ENCODE results near the gene UGGT1. TPM values are rescaled to one million over a fixed set of nuclear protein-coding genes. Genes with fewer than 3 reads are reported as not detected.
"Not testable (repeated sequence)": the region's sequence is repeated elsewhere in the genome, so short reads cannot be mapped to it uniquely, and the experiment has no call there.

The UGGT1 gene
- total and polyA plus RNA-seq, 2 experiments from 2014 or later = 8.3 to 38.4 TPM

GRCh38 chr2:128198656-128199055, 107.7 kb downstream of the UGGT1 start:
- no peaks in the 10 kb centered on the region for H3K36me3 ChIP-seq
- no peaks in the 10 kb centered on the region for H3K27me3 ChIP-seq
- H3K4me1 ChIP-seq (ENCODE audit: low read depth) = peaks cover 12% of the 10 kb centered on the region
- peak; percentile 6 to 56 for DNase-seq (ENCODE audit: low read depth in 1 of 2, low spot score in 1 of 2)
- no peak overlapping the region for H3K4me3 ChIP-seq
- no peak for TF ChIP-seq CTCF (IDR thresholded peaks at IDR 0.05; ENCODE audit: low read depth, low read length)
- no peaks in the 10 kb centered on the region for H3K9me3 ChIP-seq (ENCODE audit: low read depth)
- no peak overlapping the region for H3K27ac ChIP-seq

- Histone ChIP-seq H3K27me3 (no peaks in the 10 kb centered on the region), H3K27ac (no peak overlapping the region), H3K4me1 (ENCODE audit: low read depth) (peaks cover 12% of the 10 kb centered on the region), H3K36me3 (no peaks in the 10 kb centered on the region), H3K9me3 (ENCODE audit: low read depth) (no peaks in the 10 kb centered on the region), H3K4me3 (no peak overlapping the region)
- no peak for TF ChIP-seq CTCF (IDR thresholded peaks at IDR 0.05; ENCODE audit: low read depth, low read length)
- DNase-seq (ENCODE audit: low read depth in 1 of 2, low spot score in 1 of 2) = no peak
These were observed 108.1 kb downstream of the UGGT1 start for GRCh38 chr2:128199141-128199540.

GRCh38 chr2:128202791-128203190, 111.8 kb downstream of the UGGT1 start:
- H3K27me3 ChIP-seq = no peaks in the 10 kb centered on the region
- DNase-seq (ENCODE audit: low read depth in 1 of 2, low spot score in 1 of 2) = peak in 1 of 2 donors; percentile 29
- TF ChIP-seq CTCF (IDR thresholded peaks at IDR 0.05; ENCODE audit: low read depth, low read length) = no peak

GRCh38 chr2:128206245-128206644, 115.2 kb downstream of the UGGT1 start:
- H3K27ac ChIP-seq = no peak overlapping the region
- H3K9me3 ChIP-seq (ENCODE audit: low read depth) = no peaks in the 10 kb centered on the region
- no peaks in the 10 kb centered on the region for H3K36me3 ChIP-seq
- H3K4me1 ChIP-seq (ENCODE audit: low read depth) = no peaks in the 10 kb centered on the region
- no peak for DNase-seq (ENCODE audit: low read depth in 1 of 2, low spot score in 1 of 2)
- H3K27me3 ChIP-seq = no peaks in the 10 kb centered on the region
- H3K4me3 ChIP-seq = no peak overlapping the region
- no peak for TF ChIP-seq CTCF (IDR thresholded peaks at IDR 0.05; ENCODE audit: low read depth, low read length)

More at GRCh38 chr2:128202791-128203190, 111.8 kb downstream of the UGGT1 start:
- H3K36me3 ChIP-seq = no peaks in the 10 kb centered on the region
- no peaks in the 10 kb centered on the region for H3K9me3 ChIP-seq (ENCODE audit: low read depth)
- H3K4me1 ChIP-seq (ENCODE audit: low read depth) = no peaks in the 10 kb centered on the region
- H3K4me3 ChIP-seq = no peak overlapping the region
- no peak overlapping the region for H3K27ac ChIP-seq

GRCh38 chr2:128208023-128208422, 117.0 kb downstream of the UGGT1 start:
- no peak for TF ChIP-seq CTCF (IDR thresholded peaks at IDR 0.05; ENCODE audit: low read depth, low read length)
- H3K36me3 ChIP-seq = no peaks in the 10 kb centered on the region
- no peak for DNase-seq (ENCODE audit: low read depth in 1 of 2, low spot score in 1 of 2)

GRCh38 chr2:128208631-128209324, 117.8 kb downstream of the UGGT1 start:
- not testable (repeated sequence) for H3K36me3 ChIP-seq; DNase-seq (ENCODE audit: low read depth in 1 of 2, low spot score in 1 of 2); H3K27ac ChIP-seq; H3K4me3 ChIP-seq; H3K4me1 ChIP-seq (ENCODE audit: low read depth); H3K9me3 ChIP-seq (ENCODE audit: low read depth); H3K27me3 ChIP-seq

More at GRCh38 chr2:128208023-128208422, 117.0 kb downstream of the UGGT1 start:
- Histone ChIP-seq H3K4me3 (no peak overlapping the region), H3K9me3 (ENCODE audit: low read depth) (no peaks in the 10 kb centered on the region), H3K27ac (no peak overlapping the region), H3K27me3 (no peaks in the 10 kb centered on the region), H3K4me1 (ENCODE audit: low read depth) (no peaks in the 10 kb centered on the region)

All from cardiac muscle cell (in vitro differentiated cells and primary cell).